Measurements from ENCODE around the gene CAPN5.

DNA sequence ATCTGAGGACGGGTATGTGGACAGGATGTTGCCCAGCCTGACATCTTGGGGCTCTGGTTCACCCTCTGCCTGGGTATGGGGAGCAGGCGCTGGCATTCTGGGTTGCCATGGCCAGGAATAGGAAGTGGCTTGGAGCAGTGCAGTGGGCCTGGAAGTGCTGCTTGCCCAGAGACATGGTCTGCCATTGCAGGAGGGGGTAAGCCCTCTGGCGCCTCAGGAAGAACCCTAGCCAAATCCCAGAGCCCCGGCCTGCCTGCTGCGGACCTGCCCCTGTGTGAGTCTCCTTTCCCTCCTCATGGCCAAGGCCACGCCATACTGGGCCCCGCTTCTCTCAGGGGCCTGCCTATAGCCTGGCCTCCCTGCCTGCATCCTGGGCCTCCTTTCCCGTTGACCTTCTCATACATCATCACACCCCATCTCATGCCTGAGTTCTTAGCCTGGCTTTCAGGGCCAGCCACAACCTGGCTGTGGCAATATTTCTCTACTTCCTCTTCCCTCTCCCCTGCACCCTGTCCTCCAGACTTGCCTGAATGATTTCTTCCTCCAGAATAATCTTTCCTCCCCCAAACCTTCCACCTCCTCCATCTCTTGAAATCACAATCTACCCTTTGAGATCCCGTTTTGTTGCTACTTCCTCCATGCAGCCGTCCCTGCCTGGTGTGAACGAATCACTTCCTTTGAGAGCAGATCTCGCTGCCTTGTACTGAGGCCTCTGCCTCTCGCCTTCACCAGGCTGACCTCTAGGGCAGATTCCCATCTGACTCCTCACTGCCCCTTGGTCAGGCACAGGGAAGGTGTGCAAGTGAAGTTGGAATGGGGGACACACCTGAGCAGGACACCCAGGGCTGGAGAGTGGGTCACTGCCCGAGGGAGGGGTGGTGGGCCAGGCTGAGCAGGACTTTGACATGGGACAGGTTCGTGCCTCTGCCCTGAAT is 5.2 kb downstream of the CAPN5 start:
- TF ChIP-seq, protein P1, sequence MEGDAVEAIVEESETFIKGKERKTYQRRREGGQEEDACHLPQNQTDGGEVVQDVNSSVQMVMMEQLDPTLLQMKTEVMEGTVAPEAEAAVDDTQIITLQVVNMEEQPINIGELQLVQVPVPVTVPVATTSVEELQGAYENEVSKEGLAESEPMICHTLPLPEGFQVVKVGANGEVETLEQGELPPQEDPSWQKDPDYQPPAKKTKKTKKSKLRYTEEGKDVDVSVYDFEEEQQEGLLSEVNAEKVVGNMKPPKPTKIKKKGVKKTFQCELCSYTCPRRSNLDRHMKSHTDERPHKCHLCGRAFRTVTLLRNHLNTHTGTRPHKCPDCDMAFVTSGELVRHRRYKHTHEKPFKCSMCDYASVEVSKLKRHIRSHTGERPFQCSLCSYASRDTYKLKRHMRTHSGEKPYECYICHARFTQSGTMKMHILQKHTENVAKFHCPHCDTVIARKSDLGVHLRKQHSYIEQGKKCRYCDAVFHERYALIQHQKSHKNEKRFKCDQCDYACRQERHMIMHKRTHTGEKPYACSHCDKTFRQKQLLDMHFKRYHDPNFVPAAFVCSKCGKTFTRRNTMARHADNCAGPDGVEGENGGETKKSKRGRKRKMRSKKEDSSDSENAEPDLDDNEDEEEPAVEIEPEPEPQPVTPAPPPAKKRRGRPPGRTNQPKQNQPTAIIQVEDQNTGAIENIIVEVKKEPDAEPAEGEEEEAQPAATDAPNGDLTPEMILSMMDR (IDR thresholded peaks at IDR 0.05), result no peak
- no peak for TF ChIP-seq POLR2A (IDR thresholded peaks at IDR 0.05)
